Tibial nerve (tissue), 3 donors: ENCODE data around the gene CRYBG1.

Experiments used
- POLR2A ChIP-seq, 2 donors: fragments of 450-650 bp; IDR thresholded peaks; one replicate each; pipeline ENCODE4 v1.6.1; 2017; ENCODE audit warnings: antibody characterized with exemption in 2 of 2, mild to moderate bottlenecking in 2 of 2, moderate library complexity in 2 of 2
- TF ChIP-seq, protein P1 (sequence below), 5 experiments: fragments of 200-600 bp in 3 of 5; fragments of 450-650 bp in 2 of 5; sonication (generic) in 3 of 5; IDR thresholded peaks; one replicate each; pipeline ENCODE4 v1.5.1; 2016 to 2019; ENCODE audit warnings: antibody characterized with exemption in 5 of 5, mild to moderate bottlenecking in 3 of 5, moderate library complexity in 2 of 5

GRCh38 chr6:106462923-106463557 is 102.5 kb downstream of the CRYBG1 start:
- TF ChIP-seq, protein P1, sequence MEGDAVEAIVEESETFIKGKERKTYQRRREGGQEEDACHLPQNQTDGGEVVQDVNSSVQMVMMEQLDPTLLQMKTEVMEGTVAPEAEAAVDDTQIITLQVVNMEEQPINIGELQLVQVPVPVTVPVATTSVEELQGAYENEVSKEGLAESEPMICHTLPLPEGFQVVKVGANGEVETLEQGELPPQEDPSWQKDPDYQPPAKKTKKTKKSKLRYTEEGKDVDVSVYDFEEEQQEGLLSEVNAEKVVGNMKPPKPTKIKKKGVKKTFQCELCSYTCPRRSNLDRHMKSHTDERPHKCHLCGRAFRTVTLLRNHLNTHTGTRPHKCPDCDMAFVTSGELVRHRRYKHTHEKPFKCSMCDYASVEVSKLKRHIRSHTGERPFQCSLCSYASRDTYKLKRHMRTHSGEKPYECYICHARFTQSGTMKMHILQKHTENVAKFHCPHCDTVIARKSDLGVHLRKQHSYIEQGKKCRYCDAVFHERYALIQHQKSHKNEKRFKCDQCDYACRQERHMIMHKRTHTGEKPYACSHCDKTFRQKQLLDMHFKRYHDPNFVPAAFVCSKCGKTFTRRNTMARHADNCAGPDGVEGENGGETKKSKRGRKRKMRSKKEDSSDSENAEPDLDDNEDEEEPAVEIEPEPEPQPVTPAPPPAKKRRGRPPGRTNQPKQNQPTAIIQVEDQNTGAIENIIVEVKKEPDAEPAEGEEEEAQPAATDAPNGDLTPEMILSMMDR (IDR thresholded peaks at IDR 0.05), result no peak
- TF ChIP-seq POLR2A (IDR thresholded peaks at IDR 0.05), result no peak
